ENCODE measurements around the gene RCN1. TPM values are rescaled to one million over a fixed set of nuclear protein-coding genes. Genes with fewer than 3 reads are reported as not detected.

Gene RCN1
- total and polyA plus RNA-seq, 2 experiments from 2014 or later = 107 to 140 TPM

DNA sequence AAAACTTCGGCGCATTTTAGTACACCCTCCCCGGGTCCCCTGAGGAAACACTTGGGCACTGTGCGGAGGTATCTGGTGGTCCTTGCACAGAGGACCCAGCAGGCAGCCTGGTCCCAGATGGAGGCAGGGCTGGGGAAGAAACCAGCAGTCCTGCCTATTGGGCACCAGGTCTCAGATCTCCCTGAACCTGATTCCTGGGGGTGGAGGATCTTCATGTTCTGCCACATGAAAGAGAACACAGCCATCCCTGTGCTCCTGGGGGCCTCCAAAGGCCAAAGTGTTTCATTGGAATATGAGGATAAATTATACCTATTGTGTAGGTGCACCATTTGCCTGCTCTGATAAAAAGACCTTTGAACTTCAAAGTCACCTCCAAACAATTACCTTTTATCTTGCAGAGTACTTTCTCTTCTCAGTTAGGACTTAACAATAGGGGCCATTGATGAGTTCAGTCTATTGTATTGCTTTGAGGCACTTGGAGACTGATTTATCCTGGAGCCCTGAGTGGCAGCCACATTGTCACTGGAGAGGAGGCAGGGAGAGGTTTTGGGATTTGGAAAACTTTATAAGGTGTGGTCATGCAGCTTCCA, 1.8 kb downstream of the RCN1 start:
- TF ChIP-seq NANOG (IDR thresholded peaks at IDR 0.05; ENCODE audit: borderline replicate concordance) (peak; percentile 22; the same call in 1 of the 2 replicates), STAT1 (IDR thresholded peaks at IDR 0.05; ENCODE audit: unreplicated experiment) (no peak), ZNF331 (CRISPR knock-in tag; IDR thresholded peaks at IDR 0.05; ENCODE audit: low read depth) (no peak)
- TF ChIP-seq, protein P1, sequence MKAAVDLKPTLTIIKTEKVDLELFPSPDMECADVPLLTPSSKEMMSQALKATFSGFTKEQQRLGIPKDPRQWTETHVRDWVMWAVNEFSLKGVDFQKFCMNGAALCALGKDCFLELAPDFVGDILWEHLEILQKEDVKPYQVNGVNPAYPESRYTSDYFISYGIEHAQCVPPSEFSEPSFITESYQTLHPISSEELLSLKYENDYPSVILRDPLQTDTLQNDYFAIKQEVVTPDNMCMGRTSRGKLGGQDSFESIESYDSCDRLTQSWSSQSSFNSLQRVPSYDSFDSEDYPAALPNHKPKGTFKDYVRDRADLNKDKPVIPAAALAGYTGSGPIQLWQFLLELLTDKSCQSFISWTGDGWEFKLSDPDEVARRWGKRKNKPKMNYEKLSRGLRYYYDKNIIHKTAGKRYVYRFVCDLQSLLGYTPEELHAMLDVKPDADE (IDR thresholded peaks at IDR 0.05) = no peak
- Histone ChIP-seq H4K20me1 (replicated peaks; ENCODE audit: insufficient read depth) (peaks cover 29% of the 10 kb centered on the region), H3K4me1 (ENCODE audit: insufficient read depth) (peaks cover 18% of the 10 kb centered on the region), H3K36me3 (ENCODE audit: insufficient read depth) (no peaks in the 10 kb centered on the region; the same call in 1 of the 2 replicates), H3K79me2 (replicated peaks; ENCODE audit: insufficient read depth) (peaks cover 64% of the 10 kb centered on the region), H3K4me3 (peak overlapping the region; percentile 87), H2AFZ (no peak overlapping the region), H3K4me2 (peak overlapping the region; percentile 87), H3K27me3 (ENCODE audit: insufficient read depth) (peaks cover 12% of the 10 kb centered on the region), H3K9me2 (ENCODE audit: insufficient read depth) (no peaks in the 10 kb centered on the region), H3K27ac (ENCODE audit: low read depth) (no peak overlapping the region), H3F3A (replicated peaks; ENCODE audit: low read depth) (no peaks in the 10 kb centered on the region)
- DNase-seq (ENCODE audit: low spot score) = peak; percentile 51
- Mint-ChIP-seq H3K27me3 (ENCODE audit: insufficient read depth, low read depth, poor library complexity) (peaks cover 13% of the 10 kb centered on the region), H3K4me3 (peak overlapping the region; percentile 88), H3K9me3 (no peaks in the 10 kb centered on the region; the same call in 2 of the 3 replicates), H3K27ac (no peak overlapping the region), H3K4me1 (peaks cover 31% of the 10 kb centered on the region), H3K36me3 (ENCODE audit: low read depth) (peaks cover 43% of the 10 kb centered on the region)
- ATAC-seq = peak; percentile 5

DNA sequence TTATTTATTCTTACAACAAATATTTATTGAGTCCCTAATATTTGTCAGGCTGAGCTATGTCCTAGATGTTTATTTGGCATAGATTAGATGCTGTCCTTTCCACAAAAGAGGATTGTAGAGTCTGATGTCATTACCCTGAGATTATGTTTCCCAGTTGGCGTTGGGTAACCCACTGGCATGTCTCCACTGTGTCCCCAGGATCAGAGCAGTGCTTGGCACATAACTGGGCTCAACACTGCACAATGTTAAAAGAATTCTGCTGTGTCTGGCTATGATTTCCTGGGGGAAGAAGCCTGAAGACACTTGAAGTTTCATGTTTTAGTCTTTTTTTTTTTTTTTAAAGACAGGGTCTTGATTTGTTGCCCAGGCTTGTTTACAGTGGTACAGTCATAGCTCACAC, 4.0 kb downstream of the RCN1 start:
- Mint-ChIP-seq H3K27me3 (ENCODE audit: insufficient read depth, low read depth, poor library complexity) (peaks cover 13% of the 10 kb centered on the region), H3K4me3 (no peak overlapping the region), H3K9me3 (no peaks in the 10 kb centered on the region; the same call in 2 of the 3 replicates), H3K4me1 (peaks cover 17% of the 10 kb centered on the region), H3K36me3 (ENCODE audit: low read depth) (peaks cover 66% of the 10 kb centered on the region), H3K27ac (no peak overlapping the region)
- DNase-seq (ENCODE audit: low spot score) = no peak
- Histone ChIP-seq H3K4me1 (ENCODE audit: insufficient read depth) (peaks cover 17% of the 10 kb centered on the region), H3K27ac (ENCODE audit: low read depth) (no peak overlapping the region), H3K4me3 (no peak overlapping the region), H4K20me1 (replicated peaks; ENCODE audit: insufficient read depth) (peaks cover 29% of the 10 kb centered on the region), H3K36me3 (ENCODE audit: insufficient read depth) (peaks cover 14% of the 10 kb centered on the region), H3K79me2 (replicated peaks; ENCODE audit: insufficient read depth) (peaks cover 65% of the 10 kb centered on the region), H3K4me2 (no peak overlapping the region), H2AFZ (no peak overlapping the region), H3K9me2 (ENCODE audit: insufficient read depth) (no peaks in the 10 kb centered on the region), H3F3A (replicated peaks; ENCODE audit: low read depth) (no peaks in the 10 kb centered on the region), H3K27me3 (ENCODE audit: insufficient read depth) (no peaks in the 10 kb centered on the region; the same call in 1 of the 2 replicates)
- no peak for ATAC-seq
- no peak for TF ChIP-seq POLR2AphosphoS5 (IDR thresholded peaks at IDR 0.05; ENCODE audit: low read depth)
- TF ChIP-seq EZH2phosphoT487 (IDR thresholded peaks at IDR 0.05; ENCODE audit: unreplicated experiment) = no peak
- no peak for TF ChIP-seq EZH2 (IDR thresholded peaks at IDR 0.05; ENCODE audit: low read depth, unreplicated experiment)
- TF ChIP-seq NANOG (IDR thresholded peaks at IDR 0.05; ENCODE audit: borderline replicate concordance) = no peak
- no peak for TF ChIP-seq JUNB (IDR thresholded peaks at IDR 0.05; ENCODE audit: unreplicated experiment)
- no peak for TF ChIP-seq ZNF331 (CRISPR knock-in tag; IDR thresholded peaks at IDR 0.05; ENCODE audit: low read depth)
- TF ChIP-seq STAT1 (IDR thresholded peaks at IDR 0.05; ENCODE audit: unreplicated experiment) = no peak
- TF ChIP-seq, protein P2, sequence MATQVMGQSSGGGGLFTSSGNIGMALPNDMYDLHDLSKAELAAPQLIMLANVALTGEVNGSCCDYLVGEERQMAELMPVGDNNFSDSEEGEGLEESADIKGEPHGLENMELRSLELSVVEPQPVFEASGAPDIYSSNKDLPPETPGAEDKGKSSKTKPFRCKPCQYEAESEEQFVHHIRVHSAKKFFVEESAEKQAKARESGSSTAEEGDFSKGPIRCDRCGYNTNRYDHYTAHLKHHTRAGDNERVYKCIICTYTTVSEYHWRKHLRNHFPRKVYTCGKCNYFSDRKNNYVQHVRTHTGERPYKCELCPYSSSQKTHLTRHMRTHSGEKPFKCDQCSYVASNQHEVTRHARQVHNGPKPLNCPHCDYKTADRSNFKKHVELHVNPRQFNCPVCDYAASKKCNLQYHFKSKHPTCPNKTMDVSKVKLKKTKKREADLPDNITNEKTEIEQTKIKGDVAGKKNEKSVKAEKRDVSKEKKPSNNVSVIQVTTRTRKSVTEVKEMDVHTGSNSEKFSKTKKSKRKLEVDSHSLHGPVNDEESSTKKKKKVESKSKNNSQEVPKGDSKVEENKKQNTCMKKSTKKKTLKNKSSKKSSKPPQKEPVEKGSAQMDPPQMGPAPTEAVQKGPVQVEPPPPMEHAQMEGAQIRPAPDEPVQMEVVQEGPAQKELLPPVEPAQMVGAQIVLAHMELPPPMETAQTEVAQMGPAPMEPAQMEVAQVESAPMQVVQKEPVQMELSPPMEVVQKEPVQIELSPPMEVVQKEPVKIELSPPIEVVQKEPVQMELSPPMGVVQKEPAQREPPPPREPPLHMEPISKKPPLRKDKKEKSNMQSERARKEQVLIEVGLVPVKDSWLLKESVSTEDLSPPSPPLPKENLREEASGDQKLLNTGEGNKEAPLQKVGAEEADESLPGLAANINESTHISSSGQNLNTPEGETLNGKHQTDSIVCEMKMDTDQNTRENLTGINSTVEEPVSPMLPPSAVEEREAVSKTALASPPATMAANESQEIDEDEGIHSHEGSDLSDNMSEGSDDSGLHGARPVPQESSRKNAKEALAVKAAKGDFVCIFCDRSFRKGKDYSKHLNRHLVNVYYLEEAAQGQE (IDR thresholded peaks at IDR 0.05; ENCODE audit: unreplicated experiment) = no peak
- no peak for TF ChIP-seq CREB1 (CRISPR knock-in tag; IDR thresholded peaks at IDR 0.05; ENCODE audit: low read depth)
- no peak for TF ChIP-seq ZNF114 (CRISPR knock-in tag; IDR thresholded peaks at IDR 0.05)
- TF ChIP-seq, protein P1 (IDR thresholded peaks at IDR 0.05) = no peak
